ENCODE results near the gene APP. TPM values are rescaled to one million over a fixed set of nuclear protein-coding genes. Genes with fewer than 3 reads are reported as not detected.
A peak's percentile ranks its signal among the peaks of the same experiment; 100 is the strongest.

Gene APP
- total RNA-seq, 1 experiment from 2014 or later = 224 TPM

DNA sequence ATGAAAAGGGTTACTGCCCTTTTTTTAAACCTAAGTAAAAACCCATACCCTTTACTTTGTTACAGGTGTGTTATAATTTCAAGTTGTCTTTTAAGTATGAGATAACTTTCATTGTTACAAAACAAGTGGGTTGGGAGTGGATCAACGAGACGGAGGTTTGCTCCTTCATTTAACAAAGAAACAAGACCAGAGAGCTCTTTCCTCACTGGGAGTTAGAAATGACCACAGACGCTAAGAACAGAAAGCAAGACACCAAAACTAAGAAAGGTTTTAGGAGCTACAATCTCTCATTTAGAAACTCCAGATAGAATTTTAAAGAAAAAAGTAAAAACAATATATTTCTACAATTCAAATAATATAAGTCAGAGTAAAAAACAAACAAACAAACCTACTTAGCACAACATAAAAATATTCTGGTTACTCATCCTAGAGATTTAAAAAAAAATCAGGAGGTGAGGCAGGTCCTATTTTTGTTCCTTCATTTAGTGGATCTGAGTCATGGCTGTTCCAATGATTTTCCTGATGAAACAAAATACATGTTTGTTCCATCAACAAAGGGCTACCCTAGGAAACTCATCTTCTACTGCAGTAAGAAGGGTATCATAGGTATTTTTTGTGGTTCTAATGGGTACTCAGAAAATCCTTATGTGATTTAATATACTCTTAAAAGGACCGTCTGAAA is 33.0 kb downstream of the APP start:
- Histone ChIP-seq H2AFZ (no peak overlapping the region), H3K79me2 (ENCODE audit: low read depth) (peaks cover 81% of the 10 kb centered on the region), H3K27me3 (ENCODE audit: insufficient read depth, low read depth) (no peaks in the 10 kb centered on the region), H3K4me1 (replicated peaks; ENCODE audit: insufficient read depth) (peaks cover 39% of the 10 kb centered on the region), H3K4me2 (no peak overlapping the region), H4K20me1 (ENCODE audit: insufficient read depth) (no peaks in the 10 kb centered on the region), H3K36me3 (ENCODE audit: low read depth) (no peaks in the 10 kb centered on the region), H3K9me3 (ENCODE audit: insufficient read depth, low read depth) (no peaks in the 10 kb centered on the region), H3K9me2 (ENCODE audit: insufficient read depth) (no peaks in the 10 kb centered on the region), H3K4me3 (no peak overlapping the region), H3K27ac (0 out of 2 replicates have a peak overlapping the region, but pooled peaks have one; percentile 16), H3F3A (ENCODE audit: insufficient read depth, low read depth) (peaks cover 23% of the 10 kb centered on the region; the same call in 1 of the 2 replicates)
- BruUV-seq (replicated peaks) = no TSS peak
- DNase-seq = no peak
- ChIA-PET POLR2A (ENCODE audit: unreplicated experiment) (no interaction called here), CTCF (no interaction called here)
- TF ChIP-seq EZH2 (IDR thresholded peaks at IDR 0.05; ENCODE audit: low read depth) = no peak
- TF ChIP-seq, protein P1, sequence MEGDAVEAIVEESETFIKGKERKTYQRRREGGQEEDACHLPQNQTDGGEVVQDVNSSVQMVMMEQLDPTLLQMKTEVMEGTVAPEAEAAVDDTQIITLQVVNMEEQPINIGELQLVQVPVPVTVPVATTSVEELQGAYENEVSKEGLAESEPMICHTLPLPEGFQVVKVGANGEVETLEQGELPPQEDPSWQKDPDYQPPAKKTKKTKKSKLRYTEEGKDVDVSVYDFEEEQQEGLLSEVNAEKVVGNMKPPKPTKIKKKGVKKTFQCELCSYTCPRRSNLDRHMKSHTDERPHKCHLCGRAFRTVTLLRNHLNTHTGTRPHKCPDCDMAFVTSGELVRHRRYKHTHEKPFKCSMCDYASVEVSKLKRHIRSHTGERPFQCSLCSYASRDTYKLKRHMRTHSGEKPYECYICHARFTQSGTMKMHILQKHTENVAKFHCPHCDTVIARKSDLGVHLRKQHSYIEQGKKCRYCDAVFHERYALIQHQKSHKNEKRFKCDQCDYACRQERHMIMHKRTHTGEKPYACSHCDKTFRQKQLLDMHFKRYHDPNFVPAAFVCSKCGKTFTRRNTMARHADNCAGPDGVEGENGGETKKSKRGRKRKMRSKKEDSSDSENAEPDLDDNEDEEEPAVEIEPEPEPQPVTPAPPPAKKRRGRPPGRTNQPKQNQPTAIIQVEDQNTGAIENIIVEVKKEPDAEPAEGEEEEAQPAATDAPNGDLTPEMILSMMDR (conservative IDR thresholded peaks at IDR 0.05) = no peak
- intact Hi-C loops (cut with micrococcal nuclease; ENCODE audit: unreplicated experiment) = no loop called here

DNA sequence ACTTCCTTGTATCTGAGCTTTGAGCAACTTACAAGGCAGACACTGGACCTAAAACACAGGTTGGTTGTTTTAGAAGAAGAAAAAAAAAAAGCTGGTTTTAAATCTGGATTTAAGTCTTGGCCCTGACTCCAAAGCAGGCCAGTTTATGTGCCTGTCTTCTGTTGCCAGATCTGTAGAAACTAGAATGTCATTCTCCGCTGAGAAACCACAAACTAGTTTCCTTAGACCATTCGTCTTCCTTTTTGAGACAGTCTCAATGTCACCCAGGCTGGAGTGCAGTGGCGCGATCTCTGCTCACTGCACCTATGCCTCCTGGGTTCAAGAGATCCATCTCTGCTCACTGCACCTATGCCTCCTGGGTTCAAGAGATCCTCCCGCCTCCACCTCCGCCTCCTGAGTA is 33.9 kb downstream of the APP start:
- no peak overlapping the region for H2AFZ ChIP-seq
- BruUV-seq (replicated peaks) = no TSS peak
- H3K27ac ChIP-seq = no peak overlapping the region
- H3K79me2 ChIP-seq (ENCODE audit: low read depth) = peaks cover 81% of the 10 kb centered on the region
- no peak overlapping the region for H3K4me2 ChIP-seq
- peaks cover 39% of the 10 kb centered on the region for H3K4me1 ChIP-seq (replicated peaks; ENCODE audit: insufficient read depth)
- TF ChIP-seq, protein P1 (conservative IDR thresholded peaks at IDR 0.05) = no peak
- TF ChIP-seq EZH2 (IDR thresholded peaks at IDR 0.05; ENCODE audit: low read depth) = no peak
- no peak overlapping the region for H3K4me3 ChIP-seq
- peaks cover 21% of the 10 kb centered on the region for H3F3A ChIP-seq (ENCODE audit: insufficient read depth, low read depth)
- ChIA-PET POLR2A (ENCODE audit: unreplicated experiment) (no interaction called here), CTCF (interaction anchor here (0.6 kb wide), 1 partner anchor 20 kb away, joined by 3 read pairs; no protein-coding TSS in a partner anchor)
- intact Hi-C loops (cut with micrococcal nuclease; ENCODE audit: unreplicated experiment) = no loop called here
- no peaks in the 10 kb centered on the region for H3K9me3 ChIP-seq (ENCODE audit: insufficient read depth, low read depth)
- no peaks in the 10 kb centered on the region for H3K36me3 ChIP-seq (ENCODE audit: low read depth)
- H3K9me2 ChIP-seq (ENCODE audit: insufficient read depth) = no peaks in the 10 kb centered on the region
- H3K27me3 ChIP-seq (ENCODE audit: insufficient read depth, low read depth) = no peaks in the 10 kb centered on the region
- H4K20me1 ChIP-seq (ENCODE audit: insufficient read depth) = no peaks in the 10 kb centered on the region
- no peak for DNase-seq

DNA sequence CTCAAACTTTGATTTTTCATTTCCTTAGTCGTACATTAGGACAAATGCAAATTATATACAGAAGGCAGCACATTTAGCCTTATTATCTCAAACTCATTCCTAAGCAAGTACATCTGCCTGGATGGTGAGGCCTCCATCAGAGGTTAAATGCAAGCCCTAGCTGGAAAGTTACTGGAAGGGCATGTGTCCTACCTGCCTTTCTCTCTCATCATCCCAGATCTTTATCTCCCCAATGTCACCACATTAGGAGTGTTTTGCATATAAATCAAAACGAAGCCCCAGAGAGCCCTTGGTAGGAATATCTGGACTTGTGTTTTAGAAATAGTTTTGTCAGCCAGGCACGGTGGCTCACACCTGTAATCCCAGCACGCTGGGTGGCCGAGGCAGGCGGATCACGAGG is 35.0 kb downstream of the APP start:
- no peaks in the 10 kb centered on the region for H3K9me3 ChIP-seq (ENCODE audit: insufficient read depth, low read depth)
- ChIA-PET CTCF (no interaction called here), POLR2A (ENCODE audit: unreplicated experiment) (no interaction called here)
- no peak overlapping the region for H2AFZ ChIP-seq
- no peaks in the 10 kb centered on the region for H3K9me2 ChIP-seq (ENCODE audit: insufficient read depth)
- no peak overlapping the region for H3K4me3 ChIP-seq
- peaks cover 28% of the 10 kb centered on the region for H3K4me1 ChIP-seq (replicated peaks; ENCODE audit: insufficient read depth)
- no peak overlapping the region for H3K4me2 ChIP-seq
- H4K20me1 ChIP-seq (ENCODE audit: insufficient read depth) = no peaks in the 10 kb centered on the region
- TF ChIP-seq, protein P1 (conservative IDR thresholded peaks at IDR 0.05) = no peak
- TF ChIP-seq EZH2 (IDR thresholded peaks at IDR 0.05; ENCODE audit: low read depth) = no peak
- DNase-seq = no peak
- H3K27ac ChIP-seq = no peak overlapping the region
- H3F3A ChIP-seq (ENCODE audit: insufficient read depth, low read depth) = peaks cover 11% of the 10 kb centered on the region
- BruUV-seq (replicated peaks) = no TSS peak
- H3K27me3 ChIP-seq (ENCODE audit: insufficient read depth, low read depth) = no peaks in the 10 kb centered on the region
- intact Hi-C loops (cut with micrococcal nuclease; ENCODE audit: unreplicated experiment) = no loop called here
- H3K36me3 ChIP-seq (ENCODE audit: low read depth) = no peaks in the 10 kb centered on the region
- H3K79me2 ChIP-seq (ENCODE audit: low read depth) = peaks cover 80% of the 10 kb centered on the region

All from PC-9 (cell line).